NCI-H345 treated with DMSO at 0.1 percent for 48 hours (cell line): ENCODE data around the gene YPEL2.
"Not testable (repeated sequence)": the region's sequence is repeated elsewhere in the genome, so short reads cannot be mapped to it uniquely, and the experiment has no call there.

Source experiments
- DNase-seq: peaks from one replicate; lab custom pipeline; 2025; ENCODE audit not compliant: unreplicated experiment; lab: John Stamatoyannopoulos, UW

Gene YPEL2

DNA sequence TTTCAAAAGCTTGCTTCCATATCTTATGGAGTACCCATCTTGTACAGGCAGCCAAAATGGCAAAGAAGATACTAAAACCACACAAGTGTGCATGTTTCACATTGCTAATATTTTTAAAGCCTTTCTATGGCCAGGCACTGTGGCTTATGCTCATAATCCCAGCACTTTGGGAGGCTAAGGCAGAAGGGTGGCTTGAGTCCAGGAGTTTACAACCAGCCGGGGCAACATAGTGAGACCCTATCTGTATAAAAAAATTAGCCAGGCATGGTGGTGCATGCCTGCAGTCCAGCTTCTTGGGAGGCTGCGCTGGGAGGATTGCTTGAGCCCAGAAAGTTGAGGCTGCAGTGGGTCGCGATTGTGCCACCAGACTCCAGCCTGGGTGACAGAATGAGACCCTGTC, 71.3 kb downstream of the YPEL2 start:
- DNase-seq = no peak

DNA sequence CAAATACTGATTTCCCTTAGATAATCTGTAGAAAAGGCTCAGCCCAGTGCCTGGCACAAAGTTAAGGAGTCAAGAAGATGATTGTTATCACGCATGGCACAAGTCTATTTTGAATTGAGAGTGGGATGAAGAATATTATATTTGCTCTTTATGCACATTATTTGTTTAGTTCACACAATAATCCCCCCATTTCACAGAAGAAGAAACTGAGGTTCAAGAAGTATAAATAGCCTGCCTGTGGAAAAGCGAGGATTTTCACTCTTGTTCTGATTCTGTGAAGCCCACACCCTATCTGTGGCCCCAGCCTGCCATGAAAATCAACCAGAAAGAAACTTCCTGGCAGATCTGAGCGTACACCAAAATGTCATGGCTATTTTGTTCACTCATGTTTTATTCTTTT, 73.0 kb downstream of the YPEL2 start:
- DNase-seq = no peak

DNA sequence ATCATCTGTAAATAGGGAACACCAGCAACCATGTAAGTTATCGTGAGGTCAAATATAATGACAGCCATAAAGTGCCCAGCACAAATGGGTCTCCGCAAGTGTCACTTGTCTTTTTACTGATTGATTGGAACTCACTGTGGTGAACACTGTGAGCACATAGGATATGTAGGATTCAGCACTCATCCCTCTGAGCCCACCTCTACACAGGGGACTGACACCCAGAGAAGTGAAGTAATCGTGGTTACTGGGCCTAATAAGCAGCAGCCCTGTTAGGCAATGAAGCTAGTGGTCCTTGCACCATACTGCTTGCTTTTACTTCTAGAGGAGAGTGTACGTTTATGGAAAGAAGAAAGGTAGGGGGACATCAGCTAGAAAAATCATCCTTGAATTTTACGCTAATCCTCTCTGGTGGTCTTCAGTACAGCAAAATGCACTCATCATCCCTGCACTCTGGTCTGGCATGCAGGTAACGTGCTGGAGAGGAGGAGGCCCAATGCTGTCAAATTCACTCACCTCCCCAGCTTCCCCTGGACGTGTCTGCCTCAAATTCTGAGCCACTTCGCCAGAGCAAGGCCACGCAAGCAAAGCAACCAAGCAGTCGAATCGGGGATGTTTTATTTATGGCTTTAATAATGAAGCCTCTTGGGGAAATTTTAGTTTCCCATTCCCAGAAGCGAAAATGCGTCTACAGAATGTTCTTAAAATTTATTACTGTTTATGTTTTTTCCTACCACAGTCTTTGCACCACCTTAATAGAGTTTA, 74.7 kb downstream of the YPEL2 start:
- DNase-seq = no peak

DNA sequence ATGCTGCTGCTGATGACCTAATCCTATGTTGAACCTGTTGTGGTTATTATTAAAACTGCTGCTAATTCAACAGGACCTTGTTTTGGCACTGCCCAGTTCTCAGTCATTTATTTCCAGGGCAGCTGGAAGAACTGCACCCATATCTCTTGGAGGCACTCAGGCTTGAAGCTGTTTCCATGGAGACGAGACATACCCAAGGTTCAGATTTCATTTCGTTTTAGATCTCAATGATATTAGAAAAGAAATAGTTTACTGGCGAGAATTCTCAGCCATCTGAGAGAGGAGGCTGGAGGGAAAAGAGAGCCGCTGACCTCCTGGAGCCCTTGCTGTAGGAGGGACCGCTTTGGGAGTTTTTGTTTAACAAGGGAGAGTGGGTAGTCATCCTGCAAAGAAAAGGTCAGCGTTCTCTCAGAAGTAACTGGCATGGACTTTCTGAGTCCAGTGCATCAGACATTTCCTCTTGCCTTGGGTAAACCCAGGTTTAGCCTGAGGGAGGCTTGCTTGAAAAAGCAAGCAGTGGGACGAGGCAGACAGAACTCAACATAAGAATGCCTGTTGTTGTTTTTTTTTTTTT, 75.4 kb downstream of the YPEL2 start:
- no peak for DNase-seq

DNA sequence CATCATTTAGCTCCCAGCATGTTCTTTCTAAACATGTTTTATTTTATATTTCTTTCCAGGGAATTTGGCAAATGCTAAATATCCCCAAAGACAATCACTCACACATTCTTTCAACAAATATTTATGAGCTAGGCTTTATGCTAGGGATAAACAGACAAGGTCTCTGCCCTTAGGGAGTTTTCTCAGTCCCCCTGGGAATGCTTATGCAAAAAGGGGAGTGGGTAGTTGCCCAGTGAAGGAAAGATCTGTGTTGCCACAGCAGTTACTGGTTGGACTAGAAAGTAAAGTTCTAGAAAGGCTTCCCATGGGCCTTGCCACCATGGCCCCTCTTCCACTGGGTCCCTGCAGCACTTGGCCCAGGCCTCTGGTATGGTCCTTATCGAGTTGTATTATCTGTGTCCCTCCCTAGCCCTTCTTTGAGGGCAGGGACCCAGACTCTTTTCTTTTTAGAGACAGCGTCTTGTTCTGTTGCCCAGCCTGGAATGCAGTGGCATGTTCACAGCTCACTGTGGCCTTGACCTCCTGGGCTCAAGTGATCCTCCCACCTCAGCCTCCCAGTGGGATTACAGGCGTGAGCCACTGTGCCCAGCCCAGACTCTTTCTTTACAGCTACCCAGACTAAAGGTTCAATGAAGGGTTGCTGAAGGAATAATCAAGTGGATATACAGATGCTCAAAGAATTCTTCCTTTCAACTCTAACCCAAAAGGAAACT, 78.0 kb downstream of the YPEL2 start:
- DNase-seq = no peak

DNA sequence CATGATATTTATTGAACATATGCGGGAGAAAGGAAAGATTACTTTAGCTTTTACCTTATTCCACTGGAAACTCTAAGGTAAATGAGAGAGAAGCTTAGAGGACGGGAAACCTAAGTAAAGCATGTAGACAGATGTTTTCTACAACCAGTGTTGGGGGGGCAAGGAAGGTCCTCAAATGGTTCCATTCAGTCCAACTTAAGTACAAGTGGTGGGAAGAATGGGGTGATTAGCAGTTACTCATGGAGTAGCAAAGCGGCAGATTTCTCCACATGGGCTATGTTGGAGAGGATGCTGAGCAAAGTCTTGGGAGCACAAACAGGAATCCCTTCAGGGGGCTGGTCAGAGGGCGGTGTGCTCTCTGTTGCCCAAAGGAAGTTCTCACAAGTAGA, 78.6 kb downstream of the YPEL2 start:
- DNase-seq = no peak

DNA sequence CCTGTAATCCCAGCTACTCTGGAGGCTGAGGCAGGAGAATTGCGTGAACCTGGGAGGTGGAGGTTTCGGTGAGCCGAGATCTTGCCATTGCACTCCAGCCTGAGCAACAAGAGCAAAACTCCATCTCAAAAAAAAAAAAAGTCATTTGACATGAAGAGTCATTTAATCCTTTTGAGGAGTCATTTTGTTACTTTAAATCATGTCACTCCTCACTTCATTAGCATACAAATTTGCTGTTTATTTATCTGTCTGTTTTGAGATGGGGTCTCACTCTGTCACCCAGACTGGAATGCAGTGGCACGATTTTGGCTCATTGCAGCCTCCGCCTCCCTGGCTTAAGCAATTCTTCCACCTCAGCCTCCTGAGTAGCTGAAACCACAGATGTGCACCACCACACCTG, 81.0 kb downstream of the YPEL2 start:
- DNase-seq = not testable (repeated sequence)

DNA sequence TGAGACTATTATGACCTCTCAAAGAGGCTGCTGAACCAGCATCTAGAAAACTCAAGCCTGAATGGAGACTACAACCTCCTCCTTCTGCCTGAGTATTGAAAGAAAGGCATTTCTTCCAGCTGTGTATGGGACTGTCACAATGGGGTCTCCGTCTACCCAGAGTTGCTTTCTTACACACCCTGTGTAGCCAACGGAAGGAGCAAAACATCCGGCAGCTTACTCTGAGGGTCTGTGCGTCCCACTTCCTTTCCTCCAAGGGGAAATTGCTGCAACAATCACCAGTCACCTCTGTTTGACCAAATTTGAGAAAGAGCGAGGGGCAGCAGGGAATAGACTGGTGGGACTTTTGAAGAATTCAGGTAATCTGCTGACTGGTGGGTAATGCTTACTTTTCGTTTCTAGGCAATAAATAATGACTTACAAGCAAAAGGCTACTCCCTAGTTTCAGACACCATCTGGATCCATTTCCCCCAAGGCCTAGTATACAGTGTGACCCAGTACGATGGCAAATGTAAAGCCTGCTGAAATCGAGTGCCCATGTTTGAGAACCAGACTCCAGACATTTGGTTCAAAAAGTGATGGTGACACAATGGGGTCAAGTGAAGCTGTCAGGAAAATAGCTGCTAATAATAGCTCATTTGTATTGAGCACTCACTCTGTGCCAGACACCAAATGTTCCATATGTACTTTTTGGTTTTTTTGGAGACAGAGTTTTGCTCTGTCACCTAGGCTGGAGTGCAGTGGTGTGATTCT, 81.7 kb downstream of the YPEL2 start:
- no peak for DNase-seq

DNA sequence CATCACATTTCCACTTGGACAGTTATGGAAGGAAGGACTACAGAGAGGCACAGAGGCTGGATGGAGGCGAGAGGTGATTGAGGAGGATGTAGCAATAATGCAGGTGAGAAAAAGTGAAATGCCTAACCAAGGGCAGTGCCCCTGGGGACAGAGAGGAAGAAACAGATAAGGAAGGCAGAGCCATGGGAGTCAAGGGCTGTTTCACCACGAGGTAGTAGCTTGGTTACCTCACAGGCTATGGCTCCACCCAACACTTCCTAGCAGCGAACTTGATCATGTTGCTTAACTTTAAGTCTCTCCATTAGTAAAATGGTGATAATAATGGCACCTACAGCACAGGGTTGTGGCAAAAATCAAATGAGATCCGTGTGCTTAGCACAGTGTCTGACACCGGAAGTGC, 83.9 kb downstream of the YPEL2 start:
- DNase-seq = no peak

DNA sequence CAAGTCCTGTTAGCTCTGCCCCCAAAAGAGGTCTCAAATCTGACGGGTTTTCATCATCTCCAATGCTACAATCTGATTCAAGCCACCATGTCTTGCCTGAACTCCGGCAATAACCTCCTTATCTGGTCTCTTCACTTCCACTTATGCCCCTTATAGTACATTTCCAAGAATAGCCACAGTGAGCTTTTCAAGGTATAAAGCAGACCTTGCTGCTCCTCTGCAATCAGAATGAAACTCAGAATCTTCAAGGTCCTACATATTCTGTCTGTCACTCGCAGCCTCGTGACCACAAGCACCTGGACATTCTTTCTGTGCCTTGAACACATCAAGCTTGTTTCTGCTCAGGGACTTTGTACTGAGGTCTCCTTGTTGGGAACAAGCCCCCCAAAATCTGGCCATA, 84.7 kb downstream of the YPEL2 start:
- DNase-seq = no peak

DNA sequence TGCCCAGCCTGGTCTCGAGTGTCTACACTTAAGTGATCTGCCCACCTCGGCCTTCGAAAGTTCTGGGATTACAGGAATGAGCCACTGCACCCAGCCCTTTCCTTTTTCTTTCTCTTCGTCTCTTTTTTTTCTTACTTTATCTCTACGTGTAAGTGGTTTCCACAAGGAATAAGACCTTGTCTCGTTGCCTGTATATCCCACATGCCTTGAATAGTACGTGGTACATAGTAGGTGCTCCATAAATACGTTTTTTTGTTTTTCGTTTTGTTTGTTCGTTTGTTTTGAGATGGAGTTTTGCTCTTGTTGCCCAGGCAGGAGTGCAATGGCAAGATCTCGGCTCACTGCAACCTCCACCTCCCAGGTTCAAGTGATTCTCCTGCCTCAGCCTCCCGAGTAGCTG, 86.0 kb downstream of the YPEL2 start:
- no peak for DNase-seq

DNA sequence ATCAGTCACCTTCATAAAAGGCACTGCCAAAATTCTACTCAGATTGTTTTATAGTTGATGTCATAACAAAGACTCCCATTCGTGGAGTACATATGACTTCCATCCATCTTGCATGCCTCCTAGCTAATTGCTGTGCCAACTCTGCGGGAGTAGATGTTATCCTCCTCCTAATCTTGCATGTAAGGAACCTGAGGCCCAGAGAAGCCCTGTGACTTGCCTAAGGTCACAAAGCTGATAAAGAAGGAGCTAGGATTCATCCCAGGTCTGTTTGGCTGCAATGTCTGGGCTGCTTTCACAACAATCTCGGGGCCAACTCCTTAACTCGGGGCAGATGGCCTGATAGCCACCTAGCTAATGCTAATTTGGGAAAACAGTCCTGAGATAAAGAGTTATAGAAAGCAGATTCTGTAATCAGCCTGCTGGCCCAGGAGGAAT, 87.3 kb downstream of the YPEL2 start:
- DNase-seq = no peak

DNA sequence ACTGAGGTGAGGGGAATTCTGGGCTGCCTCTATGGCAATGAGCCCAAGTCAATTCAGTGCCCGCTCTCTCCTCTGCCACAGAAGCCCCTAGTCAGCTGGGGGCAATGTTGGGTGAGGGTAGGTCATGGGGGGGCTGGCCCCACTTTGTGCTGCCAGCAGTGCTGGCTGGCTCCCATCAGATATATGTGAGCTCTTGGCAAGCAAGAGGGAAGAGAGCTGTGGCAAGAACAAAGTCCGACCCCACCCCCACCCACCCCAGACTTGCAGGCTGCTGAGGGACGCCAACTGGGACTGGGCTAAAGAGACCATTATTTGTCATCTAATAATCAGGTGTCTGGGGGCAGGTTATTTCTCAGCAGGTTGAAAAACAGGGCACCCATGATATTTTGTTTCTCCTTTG, 89.4 kb downstream of the YPEL2 start:
- DNase-seq = no peak

DNA sequence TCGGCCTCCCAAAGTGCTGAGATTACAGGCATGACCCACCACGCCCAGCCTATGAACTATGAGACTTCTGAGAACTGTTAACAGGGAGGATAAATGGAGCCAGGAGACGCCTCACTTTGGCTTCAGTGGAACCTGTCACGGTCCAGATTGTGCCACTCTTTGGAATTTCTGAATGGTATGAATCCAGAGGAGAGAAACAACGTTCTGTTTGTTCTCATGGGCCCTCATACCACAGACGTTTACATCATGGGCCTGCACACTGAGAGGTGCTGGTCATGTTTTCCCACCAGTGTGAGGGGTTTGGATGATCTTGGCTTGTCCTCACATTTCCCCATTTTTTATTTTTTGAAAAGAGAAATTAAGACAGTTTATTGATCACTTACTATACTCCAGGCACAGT, 90.3 kb downstream of the YPEL2 start:
- DNase-seq = no peak

DNA sequence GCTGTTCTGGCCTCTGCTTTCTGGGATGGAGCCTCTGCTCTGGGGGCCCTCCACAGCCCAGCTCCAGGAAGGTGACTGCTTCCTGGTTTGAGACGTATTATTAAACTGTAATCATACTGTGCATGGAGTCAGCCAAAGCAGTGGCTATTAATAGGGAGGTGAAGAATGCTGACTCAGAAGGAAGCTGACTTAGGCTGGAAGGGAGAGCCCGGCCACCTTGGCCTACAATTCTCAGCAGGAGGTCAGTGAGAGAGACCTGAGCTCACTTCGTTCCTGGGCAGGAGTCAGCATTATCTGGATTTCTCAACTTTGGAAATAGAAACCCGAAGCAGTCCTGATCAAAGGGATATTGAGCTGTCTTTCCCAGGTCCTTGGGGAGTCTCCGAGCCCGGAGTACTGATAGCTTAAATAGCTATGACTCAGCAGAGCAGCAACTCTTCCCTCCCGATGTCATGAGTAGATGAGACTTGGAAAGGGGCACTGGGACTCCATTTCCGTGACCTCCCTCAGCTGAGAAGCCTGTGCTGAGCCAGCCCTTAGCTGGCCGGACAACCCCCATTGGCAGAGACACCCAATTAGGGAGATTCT, 91.8 kb downstream of the YPEL2 start:
- no peak for DNase-seq

DNA sequence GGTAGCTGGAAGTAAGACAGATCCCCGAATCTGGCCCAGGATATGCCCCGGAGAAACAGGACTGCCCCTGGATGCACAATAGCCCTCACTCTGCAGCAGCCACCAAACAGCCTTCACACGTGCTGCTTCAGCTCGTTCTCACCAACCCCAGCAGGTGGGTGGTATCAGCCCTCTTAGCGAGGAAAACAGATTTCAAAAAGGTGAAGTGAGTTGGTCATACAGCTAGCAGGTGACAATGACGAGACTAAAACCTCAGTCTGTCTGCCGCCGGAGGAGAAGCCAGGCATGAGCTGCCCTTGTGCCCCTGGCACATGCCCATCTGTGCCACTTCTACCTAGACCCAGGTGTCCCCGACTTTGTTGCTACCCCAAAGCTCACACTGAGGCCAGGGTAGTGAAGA, 92.4 kb downstream of the YPEL2 start:
- no peak for DNase-seq

DNA sequence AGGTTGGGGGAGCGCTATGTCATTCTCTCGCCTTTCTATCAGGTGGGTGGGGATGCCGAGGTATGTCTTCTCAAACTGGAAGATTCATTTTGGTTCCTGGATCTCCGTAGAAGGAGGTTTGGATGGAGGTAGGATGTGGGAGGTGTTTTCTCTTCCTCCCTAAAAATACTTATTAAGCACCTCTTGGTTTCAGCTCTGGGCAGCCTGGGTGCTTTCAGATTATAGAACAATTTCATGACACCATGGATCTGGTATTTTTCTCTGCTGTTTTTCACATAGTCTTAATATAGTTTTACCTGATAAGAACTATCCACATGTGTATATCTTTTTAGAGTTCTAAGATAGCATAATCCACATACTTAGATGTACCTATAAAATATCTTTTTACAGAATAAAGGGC, 92.9 kb downstream of the YPEL2 start:
- no peak for DNase-seq

DNA sequence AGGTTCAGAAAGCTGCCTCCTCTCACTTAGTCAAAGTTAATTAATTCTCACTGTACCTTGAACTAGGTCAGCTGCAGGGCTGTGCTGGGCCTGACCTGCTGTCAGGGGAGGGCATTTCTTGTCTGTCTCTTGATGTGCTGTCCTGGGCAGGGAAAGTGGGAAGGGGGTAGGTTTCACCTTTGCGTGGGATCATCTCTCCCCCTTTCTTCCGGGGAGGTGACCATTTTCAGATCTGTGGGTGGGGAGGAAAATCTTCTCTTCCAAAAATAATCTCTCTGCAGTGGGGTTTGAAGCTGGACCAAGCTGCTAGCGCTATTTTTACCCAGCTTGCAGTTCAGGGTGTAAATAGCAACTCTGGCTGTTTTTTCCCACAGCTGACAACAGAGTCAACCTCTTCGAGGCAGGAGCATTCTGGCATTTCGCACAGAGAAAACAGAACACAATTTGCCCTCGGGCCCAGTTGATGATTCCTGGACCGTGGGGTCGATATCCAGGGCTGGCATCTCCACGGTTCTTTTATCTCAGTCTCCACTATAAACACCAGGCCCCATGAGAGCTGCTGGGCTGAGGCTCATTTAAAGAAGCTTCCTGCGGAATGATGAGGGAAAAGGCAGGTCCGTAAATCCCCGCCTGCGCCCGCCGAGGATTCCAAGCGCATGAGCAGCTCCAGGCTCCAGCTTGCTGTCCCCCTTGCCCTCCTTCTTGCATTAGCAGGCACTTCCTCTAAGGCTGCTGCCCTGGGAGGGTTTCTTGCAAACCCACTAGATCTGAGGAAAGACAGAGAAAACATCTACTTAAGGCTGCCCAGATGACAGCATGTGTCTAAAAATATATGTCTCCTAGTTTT, 93.9 kb downstream of the YPEL2 start:
- DNase-seq = no peak

DNA sequence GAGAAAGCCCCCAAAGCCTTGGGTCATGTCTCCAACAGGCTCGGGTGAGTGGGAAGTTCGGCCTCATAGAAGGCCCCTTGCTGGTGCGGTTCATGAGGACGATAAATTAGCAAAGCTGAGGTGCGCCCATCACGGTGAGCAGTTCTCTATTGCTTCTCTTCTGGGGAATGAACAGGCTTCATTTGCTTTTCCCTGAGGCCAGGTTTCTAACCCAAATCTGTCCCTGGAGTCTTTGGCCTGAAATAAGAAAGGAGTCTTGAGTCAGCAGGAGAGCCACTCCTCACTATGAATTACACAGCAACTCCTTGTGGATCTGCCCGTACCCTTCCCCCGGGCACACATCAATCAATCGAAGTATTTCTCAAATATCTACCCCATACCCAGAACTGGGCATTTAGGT, 94.6 kb downstream of the YPEL2 start:
- DNase-seq = no peak

DNA sequence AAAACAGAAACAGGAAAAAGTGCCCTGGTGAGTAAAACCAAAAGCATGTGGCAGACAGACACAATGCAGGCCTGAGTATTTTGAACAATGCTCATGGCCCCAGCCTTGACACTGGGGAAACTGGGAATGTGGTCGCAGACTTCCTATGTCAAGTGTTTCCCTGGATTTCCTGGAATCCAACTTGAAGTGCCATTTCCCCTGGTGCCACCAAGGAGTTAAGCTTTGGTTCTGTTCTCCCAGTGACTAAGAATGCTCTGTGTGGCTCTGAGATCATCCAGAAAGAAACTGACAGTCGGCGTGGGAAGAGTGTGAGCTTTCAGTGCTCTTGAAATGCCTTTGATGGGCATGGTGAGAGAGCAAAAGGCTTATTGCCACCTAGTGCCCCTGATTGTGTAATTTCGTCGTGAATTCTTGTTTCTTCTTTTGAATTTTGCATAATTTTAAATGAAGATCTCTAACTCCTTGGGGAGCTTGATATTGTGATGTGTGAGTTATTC, 96.0 kb downstream of the YPEL2 start:
- no peak for DNase-seq
